HG03097 (cell line): ENCODE measurements around the gene FKBP10.
"Not testable (repeated sequence)": the region's sequence is repeated elsewhere in the genome, so short reads cannot be mapped to it uniquely, and the experiment has no call there.

Experiments used
- ATAC-seq: cut with Tn5 transposase; IDR thresholded peaks from one replicate; pipeline ENCODE4 v1.9.1; 2021; ENCODE audit not compliant: unreplicated experiment, low FRiP score

FKBP10 gene

GRCh38 chr17:41836550-41837196, 23.9 kb downstream of the FKBP10 start:
- no peak for ATAC-seq

DNA sequence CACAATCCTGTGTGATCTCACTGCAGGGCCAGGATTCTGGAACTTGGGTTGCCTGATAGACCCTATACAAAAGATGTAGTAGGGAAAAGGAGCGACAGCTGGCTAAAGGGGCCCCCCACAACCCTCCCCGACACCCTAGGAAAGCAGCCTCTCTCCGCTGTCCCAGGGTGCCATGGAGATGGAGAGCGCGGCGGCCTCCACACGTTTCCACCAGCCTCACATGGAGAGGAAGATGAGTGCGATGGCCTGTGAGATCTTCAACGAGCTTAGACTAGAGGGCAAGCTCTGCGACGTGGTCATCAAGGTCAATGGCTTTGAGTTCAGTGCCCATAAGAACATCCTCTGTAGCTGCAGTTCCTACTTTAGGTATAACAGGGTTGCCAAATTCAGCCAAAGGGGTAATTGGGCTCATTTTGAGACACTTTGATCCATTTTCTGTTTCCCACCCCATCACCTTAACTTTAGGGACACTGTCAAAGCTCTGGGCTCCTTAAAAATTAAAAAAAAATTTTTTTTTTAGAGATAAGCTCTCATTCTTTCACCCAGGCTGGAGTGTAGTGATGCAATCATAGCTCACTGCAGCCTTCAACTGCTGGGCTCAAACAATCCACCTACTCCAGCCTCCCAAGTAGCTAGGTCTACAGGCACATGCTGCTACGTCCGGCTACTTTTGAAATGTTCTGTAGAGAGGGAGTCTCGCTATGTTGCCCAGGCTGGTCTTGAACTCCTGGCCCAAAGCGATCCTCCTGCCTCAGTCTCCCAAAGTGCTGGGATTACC, 25.1 kb downstream of the FKBP10 start, which contains the start of gene KLHL10:
Gene KLHL10 (plus strand): TSS at position 65 of the 778 bp plus-strand sequence. CDS start 108 bp downstream, at position 173.
- ATAC-seq = no peak

DNA sequence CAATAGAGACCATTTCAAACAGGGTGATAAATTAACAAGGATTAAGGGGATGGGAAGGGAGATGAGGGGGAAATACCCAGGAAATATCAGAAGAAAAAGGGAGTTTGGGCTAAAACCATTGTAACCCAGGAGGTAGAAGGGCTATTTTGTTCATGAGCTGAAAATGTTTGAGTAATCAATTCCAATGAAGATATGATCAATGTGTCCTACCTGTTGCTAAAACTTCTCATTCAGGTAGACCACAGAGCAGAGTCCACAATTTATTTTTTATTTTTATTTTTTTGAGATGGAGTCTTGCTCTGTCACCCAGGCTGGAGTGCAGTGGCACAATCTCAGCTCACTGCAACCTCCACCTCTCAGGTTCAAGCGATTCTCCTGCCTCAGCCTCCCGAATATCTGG, 26.6 kb downstream of the FKBP10 start:
- not testable (repeated sequence) for ATAC-seq

DNA sequence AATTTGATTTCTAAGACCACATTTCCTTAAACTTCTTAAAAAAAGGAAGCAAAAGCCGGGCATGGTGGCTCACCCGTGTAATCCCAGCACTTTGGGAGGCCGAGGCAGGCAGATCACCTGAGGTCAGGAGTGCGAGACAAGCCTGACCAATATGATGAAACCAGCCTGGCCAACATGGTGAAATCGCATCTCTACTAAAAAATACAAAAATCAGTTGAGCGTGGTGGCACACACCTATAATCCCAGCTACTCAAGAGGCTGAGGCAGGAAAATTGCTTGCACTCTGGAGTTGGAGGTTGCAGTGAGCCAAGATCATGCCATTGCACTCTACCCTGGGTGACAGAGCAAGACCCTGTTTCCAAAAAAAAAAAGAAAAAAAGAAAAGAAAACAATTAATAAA, 28.0 kb downstream of the FKBP10 start:
- not testable (repeated sequence) for ATAC-seq

- no peak for ATAC-seq
Measured at GRCh38 chr17:41844971-41845370, 32.2 kb downstream of the FKBP10 start.

GRCh38 chr17:41848788-41849187, 36.0 kb downstream of the FKBP10 start:
- ATAC-seq = no peak

DNA sequence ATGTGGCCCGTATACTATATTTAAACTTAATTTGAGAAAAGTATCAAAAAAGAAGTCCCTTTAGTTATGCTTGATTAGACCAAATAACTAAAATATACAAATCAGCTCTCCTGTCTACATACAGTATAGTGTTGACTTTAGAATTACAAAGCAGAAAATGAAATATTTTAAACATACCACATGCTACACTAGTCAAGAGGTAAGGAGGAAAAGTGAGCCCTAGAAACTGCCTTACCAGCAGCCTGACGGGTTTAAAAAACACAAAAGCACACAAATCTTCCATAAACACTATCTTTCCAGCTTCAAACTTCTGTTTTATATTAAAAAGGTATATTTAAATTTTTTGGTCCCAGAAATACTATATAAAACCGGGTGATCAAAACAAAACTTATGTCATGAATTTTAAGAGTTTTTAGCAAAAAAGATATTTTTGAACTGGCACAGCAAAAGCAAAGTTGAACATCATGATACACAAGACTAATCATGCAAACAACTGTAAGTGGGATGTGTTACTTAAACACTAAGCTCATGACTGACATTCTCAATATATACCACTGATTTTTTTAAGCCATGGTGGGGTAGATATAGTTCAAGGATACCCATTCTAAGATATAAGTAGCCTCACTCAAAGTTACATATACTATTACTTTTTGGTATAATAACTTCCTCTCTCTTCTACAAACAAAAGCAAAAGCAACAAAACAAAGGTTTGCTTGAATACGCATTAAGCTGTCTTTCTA, 36.6 kb downstream of the FKBP10 start:
- ATAC-seq = no peak

DNA sequence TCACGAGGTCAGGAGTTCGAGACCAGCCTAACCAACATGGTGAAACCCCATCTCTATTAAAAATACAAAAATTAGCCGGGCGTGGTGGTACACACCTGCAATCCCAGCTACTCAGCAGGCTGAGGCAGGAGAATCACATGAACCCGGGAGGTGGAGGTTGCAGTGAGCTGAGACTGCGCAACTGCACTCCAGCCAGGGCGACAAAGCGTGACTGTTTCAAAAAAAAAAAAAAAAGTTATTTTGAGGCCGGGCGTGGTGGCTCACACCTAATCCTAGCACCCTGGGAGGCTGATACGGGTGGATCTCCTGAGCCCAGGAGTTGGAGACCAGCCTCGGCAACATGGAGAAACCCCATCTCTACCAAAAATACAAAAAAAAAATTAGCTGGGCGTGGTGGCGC, 38.6 kb downstream of the FKBP10 start:
- not testable (repeated sequence) for ATAC-seq

DNA sequence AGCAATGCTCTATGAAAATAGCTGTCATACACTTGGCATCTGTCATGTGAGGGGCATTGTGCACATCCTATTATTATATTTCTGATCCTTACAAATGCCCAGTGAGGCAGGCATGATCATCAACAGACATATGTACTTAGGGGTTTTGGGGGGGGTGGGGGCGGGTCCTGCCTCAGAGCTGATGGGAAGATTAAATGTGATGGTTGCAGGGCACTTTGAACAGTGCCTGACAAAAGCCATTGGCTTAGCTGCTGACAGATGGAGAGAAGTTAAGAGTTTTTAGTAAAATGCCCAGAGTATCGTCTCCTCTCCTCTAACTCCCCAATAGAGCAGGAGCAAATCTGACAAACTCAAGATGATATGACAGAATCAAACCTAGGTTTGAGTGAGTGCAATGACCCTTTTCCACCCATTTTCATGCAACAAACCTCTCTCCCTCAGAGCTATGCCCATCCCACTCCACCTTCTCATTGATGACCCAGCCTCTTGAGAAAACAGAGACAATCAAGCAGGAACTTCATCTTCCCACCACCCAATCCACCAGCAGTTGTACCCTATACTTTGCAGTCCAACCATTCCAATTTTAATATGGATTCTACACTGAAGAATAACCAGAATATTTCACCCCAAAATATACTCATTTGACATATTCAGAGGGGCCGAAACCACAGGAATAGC, 47.6 kb downstream of the FKBP10 start:
- ATAC-seq = no peak

- no peak for ATAC-seq
Measured at GRCh38 chr17:41863074-41863848, 50.5 kb downstream of the FKBP10 start.

GRCh38 chr17:41864498-41864835, 51.7 kb downstream of the FKBP10 start:
- no peak for ATAC-seq

DNA sequence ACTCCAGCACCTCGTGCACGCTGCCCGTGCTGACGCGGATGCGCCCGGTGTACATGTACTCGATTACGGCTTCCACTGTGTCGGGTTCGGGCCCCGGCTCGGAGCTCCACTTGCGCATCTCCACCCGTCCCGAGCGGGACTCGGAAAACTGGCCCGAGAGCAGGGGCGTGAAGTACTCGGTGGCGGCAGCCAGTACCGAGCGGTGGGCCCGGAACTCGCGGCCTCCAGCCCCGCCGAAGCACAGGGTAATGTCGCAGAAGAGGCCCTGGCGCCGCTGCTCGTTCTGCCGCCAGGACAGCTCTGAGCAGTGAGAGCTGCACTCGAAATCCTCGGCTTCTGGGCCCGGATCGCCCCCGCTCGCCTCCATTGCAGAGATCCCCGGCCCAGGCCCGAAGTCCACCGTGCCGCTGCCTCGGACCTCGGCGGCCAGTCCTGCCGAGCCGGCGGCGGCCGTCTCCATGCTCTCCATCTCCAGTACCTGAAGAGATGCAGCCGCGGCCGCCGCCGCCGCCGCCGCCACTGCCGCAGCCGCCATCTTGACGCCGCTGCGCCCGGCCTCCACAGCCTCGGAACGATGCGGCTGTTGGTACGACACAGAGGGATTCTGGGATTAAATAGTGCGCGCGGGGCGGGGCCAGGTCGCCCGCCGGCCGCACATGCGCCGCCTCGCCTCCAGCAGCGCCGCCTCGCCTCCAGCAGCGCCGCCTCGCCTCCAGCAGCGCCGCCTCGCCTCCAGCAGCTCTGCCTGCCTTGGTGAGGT, 52.2 kb downstream of the FKBP10 start, which contains the start of gene KLHL11:
Gene KLHL11 (minus strand): TSS at position 588 of the 760 bp plus-strand sequence. CDS start 53 bp downstream, at position 535.
- ATAC-seq = peak; percentile 79

- ATAC-seq = no peak
Measured at GRCh38 chr17:41865596-41865893, 52.7 kb downstream of the FKBP10 start.

DNA sequence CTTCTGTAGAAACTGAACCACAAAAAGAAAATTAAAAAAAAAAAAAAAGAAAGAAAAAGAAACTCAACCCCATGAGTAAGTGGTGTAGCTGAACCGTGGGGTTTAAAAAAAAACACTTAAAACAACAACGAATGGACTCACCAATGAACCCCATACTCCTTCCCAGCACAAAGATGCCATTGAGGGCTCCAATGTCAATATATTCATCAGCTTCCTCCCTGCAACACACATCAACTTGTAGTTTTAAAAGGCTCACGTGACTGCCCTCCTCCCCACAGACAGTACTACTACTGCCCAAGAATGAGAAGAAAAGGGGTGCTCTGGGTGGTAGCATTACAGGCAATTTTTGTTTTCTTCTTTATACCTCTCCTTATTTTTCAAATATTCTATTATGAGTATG, 55.8 kb downstream of the FKBP10 start:
- ATAC-seq = no peak

DNA sequence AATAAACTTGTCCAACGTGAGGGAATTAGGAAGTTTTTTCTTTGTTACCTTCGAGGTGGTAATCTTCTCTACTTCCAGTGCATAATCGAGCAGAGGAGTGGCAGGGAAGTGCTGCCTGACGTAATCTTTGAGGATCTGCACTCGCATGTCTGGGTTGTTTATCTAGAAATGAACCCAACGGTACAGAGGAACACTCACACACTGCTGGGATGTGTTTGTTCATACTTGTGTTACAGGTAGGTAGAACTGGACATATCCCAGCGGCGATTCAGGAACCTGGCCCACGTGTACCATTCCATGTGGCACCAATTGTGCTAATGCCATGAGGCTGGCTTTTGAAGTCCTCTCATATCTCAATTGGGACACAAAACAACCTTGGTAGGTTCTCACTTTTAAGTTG, 56.6 kb downstream of the FKBP10 start:
- no peak for ATAC-seq

GRCh38 chr17:41870097-41870496, 57.3 kb downstream of the FKBP10 start:
- ATAC-seq = no peak

- ATAC-seq = no peak
Measured at GRCh38 chr17:41870627-41871026, 57.8 kb downstream of the FKBP10 start.

DNA sequence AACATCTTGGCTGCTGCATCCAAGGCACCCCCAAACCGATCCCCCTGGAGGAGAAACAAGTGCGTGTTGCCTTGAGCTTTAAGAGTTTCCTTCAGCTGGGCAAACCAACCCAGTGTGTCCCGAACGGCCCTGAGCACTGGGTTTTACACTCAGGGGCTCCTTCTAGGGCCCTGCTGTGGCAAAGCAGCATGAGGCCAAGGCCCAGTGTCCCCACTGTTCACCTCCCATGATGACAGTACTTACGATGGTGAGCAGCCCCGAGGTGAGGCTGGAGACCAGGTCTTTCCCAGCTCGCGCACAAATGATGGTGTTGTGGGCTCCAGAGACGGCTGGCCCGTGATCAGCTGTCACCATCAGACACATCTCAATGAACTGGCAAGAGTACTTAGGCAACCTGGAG, 59.0 kb downstream of the FKBP10 start:
- ATAC-seq = no peak
